ENCODE data around the gene FITM1. TPM values are rescaled to one million over a fixed set of nuclear protein-coding genes. Genes with fewer than 3 reads are reported as not detected.

Gene FITM1
- total and polyA plus RNA-seq, 2 donors (not counting 1 experiment from before 2014, with no cell fraction given): not detected

DNA sequence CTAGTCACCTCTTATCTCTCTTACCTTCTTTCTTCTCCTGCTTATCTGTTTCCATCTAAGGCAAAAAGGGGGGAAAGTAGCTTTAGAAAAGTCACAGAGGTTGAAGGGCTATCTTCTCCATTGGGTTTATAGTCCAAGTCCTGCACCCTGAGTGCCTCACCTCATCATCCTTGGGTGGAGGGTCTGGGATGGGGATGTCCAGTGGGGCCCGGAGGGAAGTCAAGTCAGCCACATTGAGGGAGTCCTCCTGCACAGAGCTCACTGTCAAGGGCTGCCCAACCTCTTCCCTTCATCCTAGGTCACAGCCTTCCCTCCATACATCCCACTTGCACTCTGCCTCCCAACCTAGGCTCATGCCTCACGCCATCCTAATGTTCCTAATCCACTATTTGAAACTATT, 14.8 kb downstream of the FITM1 start:
- TF ChIP-seq, protein P1, sequence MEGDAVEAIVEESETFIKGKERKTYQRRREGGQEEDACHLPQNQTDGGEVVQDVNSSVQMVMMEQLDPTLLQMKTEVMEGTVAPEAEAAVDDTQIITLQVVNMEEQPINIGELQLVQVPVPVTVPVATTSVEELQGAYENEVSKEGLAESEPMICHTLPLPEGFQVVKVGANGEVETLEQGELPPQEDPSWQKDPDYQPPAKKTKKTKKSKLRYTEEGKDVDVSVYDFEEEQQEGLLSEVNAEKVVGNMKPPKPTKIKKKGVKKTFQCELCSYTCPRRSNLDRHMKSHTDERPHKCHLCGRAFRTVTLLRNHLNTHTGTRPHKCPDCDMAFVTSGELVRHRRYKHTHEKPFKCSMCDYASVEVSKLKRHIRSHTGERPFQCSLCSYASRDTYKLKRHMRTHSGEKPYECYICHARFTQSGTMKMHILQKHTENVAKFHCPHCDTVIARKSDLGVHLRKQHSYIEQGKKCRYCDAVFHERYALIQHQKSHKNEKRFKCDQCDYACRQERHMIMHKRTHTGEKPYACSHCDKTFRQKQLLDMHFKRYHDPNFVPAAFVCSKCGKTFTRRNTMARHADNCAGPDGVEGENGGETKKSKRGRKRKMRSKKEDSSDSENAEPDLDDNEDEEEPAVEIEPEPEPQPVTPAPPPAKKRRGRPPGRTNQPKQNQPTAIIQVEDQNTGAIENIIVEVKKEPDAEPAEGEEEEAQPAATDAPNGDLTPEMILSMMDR (conservative IDR thresholded peaks at IDR 0.05 in 1 of 2, IDR thresholded peaks at IDR 0.05 in 1 of 2; ENCODE audit: low read depth in 1 of 2, low read length in 2 of 2): no peak
- no peak for TF ChIP-seq EZH2 (IDR thresholded peaks at IDR 0.05; ENCODE audit: low read length, missing control alignments)
- no peaks in the 10 kb centered on the region for H3K27me3 ChIP-seq (ENCODE audit: control insufficient read depth, insufficient read depth, low read length)
- peak overlapping the region; percentile 87 to 98 (median 94) for H3K4me3 ChIP-seq (replicated peaks in 1 of 4; ENCODE audit: control extremely low read depth in 1 of 4, insufficient read depth in 1 of 4, low read depth in 3 of 4, low read length in 4 of 4)
- no peak overlapping the region for H3K9ac ChIP-seq (ENCODE audit: insufficient read depth, low read length)
- H3K9me3 ChIP-seq (ENCODE audit: control insufficient read depth, insufficient read depth, low read depth, low read length): no peaks in the 10 kb centered on the region
- peaks cover 10% of the 10 kb centered on the region for H3K4me1 ChIP-seq (ENCODE audit: control insufficient read depth, extremely low read depth, insufficient read depth, low read length)
- H2AFZ ChIP-seq (ENCODE audit: low read length): no peak overlapping the region
- H3K36me3 ChIP-seq (ENCODE audit: control insufficient read depth, insufficient read depth, low read length): peaks cover 8% of the 10 kb centered on the region
- peaks cover 37% of the 10 kb centered on the region for H3K79me2 ChIP-seq (ENCODE audit: control insufficient read depth, insufficient read depth, low read length)
- no peak for DNase-seq (ENCODE audit: low read depth in 2 of 2)
- H3K4me2 ChIP-seq (ENCODE audit: extremely low read depth, insufficient read depth, low read length): peak overlapping the region; percentile 81
- H4K20me1 ChIP-seq (ENCODE audit: control insufficient read depth, extremely low read depth, insufficient read depth, low read length): no peaks in the 10 kb centered on the region
- H3K27ac ChIP-seq (ENCODE audit: insufficient read depth, low read length): no peak overlapping the region

DNA sequence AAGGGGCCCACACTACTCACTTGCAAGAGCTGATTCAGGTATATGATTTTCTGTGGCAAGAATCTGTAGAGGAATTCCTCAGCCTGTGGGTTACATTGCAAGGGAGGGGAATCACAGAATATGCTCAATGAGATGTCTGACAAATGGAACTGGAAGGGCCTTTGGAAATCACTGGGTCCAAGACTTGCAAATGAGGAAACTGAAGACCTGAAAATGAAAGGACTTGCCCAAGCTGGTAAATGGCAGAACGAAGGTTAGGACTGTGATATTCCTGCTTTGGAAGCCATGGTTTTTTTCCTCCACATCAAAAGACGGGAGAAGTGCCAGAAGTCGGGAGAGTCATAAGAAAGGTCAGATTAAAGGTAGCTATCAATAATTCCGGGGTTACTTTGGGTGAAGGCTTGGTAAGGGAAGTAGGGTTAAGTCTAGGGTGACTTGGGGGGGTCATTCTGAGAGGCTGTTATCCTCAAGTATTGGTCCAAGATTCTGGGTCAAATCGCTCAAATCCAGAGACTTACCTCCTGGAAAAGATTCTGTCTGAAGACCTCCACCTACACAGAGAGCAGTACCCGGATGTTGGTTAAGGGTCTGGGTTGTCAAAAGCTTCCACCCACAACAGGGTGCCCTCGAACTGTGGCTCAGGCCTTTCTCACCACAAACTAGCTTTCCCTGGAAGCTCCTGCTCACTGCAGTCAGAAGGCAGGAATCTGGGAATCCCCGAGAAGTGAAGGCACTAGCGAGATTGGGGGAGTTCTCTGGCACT, 15.4 kb downstream of the FITM1 start:
- Histone ChIP-seq H3K27me3 (ENCODE audit: control insufficient read depth, insufficient read depth, low read length) (no peaks in the 10 kb centered on the region), H3K4me3 (replicated peaks in 1 of 4; ENCODE audit: control extremely low read depth in 1 of 4, insufficient read depth in 1 of 4, low read depth in 3 of 4, low read length in 4 of 4) (peak overlapping the region; percentile 87 to 98 (median 94)), H3K9me3 (ENCODE audit: control insufficient read depth, insufficient read depth, low read depth, low read length) (no peaks in the 10 kb centered on the region), H3K9ac (ENCODE audit: insufficient read depth, low read length) (peak overlapping the region; percentile 69), H3K79me2 (ENCODE audit: control insufficient read depth, insufficient read depth, low read length) (peaks cover 35% of the 10 kb centered on the region), H3K27ac (ENCODE audit: insufficient read depth, low read length) (peak overlapping the region; percentile 79), H3K36me3 (ENCODE audit: control insufficient read depth, insufficient read depth, low read length) (peaks cover 12% of the 10 kb centered on the region), H3K4me1 (ENCODE audit: control insufficient read depth, extremely low read depth, insufficient read depth, low read length) (peaks cover 10% of the 10 kb centered on the region), H2AFZ (ENCODE audit: low read length) (peak overlapping the region; percentile 75), H4K20me1 (ENCODE audit: control insufficient read depth, extremely low read depth, insufficient read depth, low read length) (no peaks in the 10 kb centered on the region), H3K4me2 (ENCODE audit: extremely low read depth, insufficient read depth, low read length) (peak overlapping the region; percentile 81)
- DNase-seq (ENCODE audit: low read depth in 2 of 2): peak in 1 of 2 donors; percentile 75
- TF ChIP-seq, protein P1 (conservative IDR thresholded peaks at IDR 0.05 in 1 of 2, IDR thresholded peaks at IDR 0.05 in 1 of 2; ENCODE audit: low read depth in 1 of 2, low read length in 2 of 2): no peak
- TF ChIP-seq EZH2 (IDR thresholded peaks at IDR 0.05; ENCODE audit: low read length, missing control alignments): no peak

- Histone ChIP-seq H3K79me2 (ENCODE audit: control insufficient read depth, insufficient read depth, low read length) (peaks cover 32% of the 10 kb centered on the region), H3K4me3 (replicated peaks in 1 of 4; ENCODE audit: control extremely low read depth in 1 of 4, insufficient read depth in 1 of 4, low read depth in 3 of 4, low read length in 4 of 4) (peak within 1 kb of the TSS; percentile 87 to 98 (median 94)), H3K27me3 (ENCODE audit: control insufficient read depth, insufficient read depth, low read length) (no peaks in the 10 kb centered on the region), H2AFZ (ENCODE audit: low read length) (peak within 1 kb of the TSS; percentile 76), H3K9ac (ENCODE audit: insufficient read depth, low read length) (peak within 1 kb of the TSS; percentile 76), H3K4me1 (ENCODE audit: control insufficient read depth, extremely low read depth, insufficient read depth, low read length) (peaks cover 10% of the 10 kb centered on the region), H4K20me1 (ENCODE audit: control insufficient read depth, extremely low read depth, insufficient read depth, low read length) (no peaks in the 10 kb centered on the region), H3K4me2 (ENCODE audit: extremely low read depth, insufficient read depth, low read length) (peak within 1 kb of the TSS; percentile 86), H3K9me3 (ENCODE audit: control insufficient read depth, insufficient read depth, low read depth, low read length) (no peaks in the 10 kb centered on the region), H3K36me3 (ENCODE audit: control insufficient read depth, insufficient read depth, low read length) (peaks cover 18% of the 10 kb centered on the region), H3K27ac (ENCODE audit: insufficient read depth, low read length) (peak within 1 kb of the TSS; percentile 79)
- peak; percentile 96 to 98 for DNase-seq (ENCODE audit: low read depth in 2 of 2)
- TF ChIP-seq, protein P1 (conservative IDR thresholded peaks at IDR 0.05 in 1 of 2, IDR thresholded peaks at IDR 0.05 in 1 of 2; ENCODE audit: low read depth in 1 of 2, low read length in 2 of 2): no peak
- no peak for TF ChIP-seq EZH2 (IDR thresholded peaks at IDR 0.05; ENCODE audit: low read length, missing control alignments)
Measured at GRCh38 chr14:24146453-24146977, 16.1 kb downstream of the FITM1 start, which contains the start of gene PSME2. TSS of gene PSME2 (minus strand) at chr14:24146610. CDS start at chr14:24146581, 29 bp downstream.

Data from fibroblast of lung (primary cell).